K562 (cell line): ENCODE results near the gene ZNF277. TPM values are rescaled to one million over a fixed set of nuclear protein-coding genes. Genes with fewer than 3 reads are reported as not detected.

Source experiments
- ATAC-seq: fragments of 200-7000 bp; cut with Tn5 transposase; 3 replicates; pipeline ENCODE4 v1.9.1; 2020; ENCODE audit warnings: moderate library complexity
- BruUV-seq: library from RNA; stranded (reverse); fragments of 400-500 nt; replicated peaks from 2 replicates; lab custom pipeline; 2021; lab: Mats Ljungman, UMichigan
- CTCF ChIA-PET: fragments of 300-600 bp; formaldehyde crosslinking; extraction: SDS; loops from one replicate; lab custom pipeline; 2021; ENCODE audit warnings: low intra/inter-chr PET ratio; lab: Yijun Ruan, JAX
- POLR2A ChIA-PET: fragments of 300-600, 350-650 bp; sonication (Branson Sonifier 250); formaldehyde crosslinking; extraction: SDS; loops from one replicate; lab custom pipeline; 2021; ENCODE audit warnings: antibody characterized with exemption, inconsistent platforms; lab: Yijun Ruan, JAX
- DNase-seq, 4 experiments: peaks; one replicate each; pipeline versions ENCODE4 v3.0.0 to v3.0.0-alpha.2; 2011 to 2018; ENCODE audit warnings: low spot score in 3 of 4, mixed read lengths in 3 of 4; ENCODE audit errors: extremely low read depth in 1 of 4
- FAIRE-seq: peaks from 2 replicates; lab custom pipeline; 2011; peaks lifted over from hg19 to GRCh38; lab: Jason Lieb, UNC
- H2AFZ ChIP-seq: 2 replicates; pipeline ENCODE4 v1.6.0; 2011; ENCODE audit warnings: low read depth, low read length, control low read depth, inconsistent platforms
- H3K27ac ChIP-seq: fragments of 200-600 bp; 3 replicates; pipeline ENCODE4 v1.8.0; 2011; ENCODE audit warnings: low read depth, mild to moderate bottlenecking, control low read depth, inconsistent platforms, low read length, moderate library complexity, mixed read lengths; ENCODE audit errors: extremely low read depth
- H3K27me3 ChIP-seq, 2 experiments: fragments of 300-600 bp in 1 of 2; 2 replicates in 1 of 2; 3 replicates in 1 of 2; pipeline versions ENCODE4 v1.6.0 to v1.8.0; 2011; ENCODE audit warnings: inconsistent platforms in 2 of 2, low read length in 2 of 2, mild to moderate bottlenecking in 1 of 2, mixed read lengths in 1 of 2, moderate library complexity in 1 of 2; ENCODE audit not compliant: control insufficient read depth in 2 of 2, insufficient read depth in 2 of 2
- H3K36me3 ChIP-seq: fragments of 300-600 bp; 3 replicates; pipeline ENCODE4 v1.8.0; 2011; ENCODE audit warnings: mild to moderate bottlenecking, low read length, inconsistent platforms; ENCODE audit not compliant: control insufficient read depth, insufficient read depth
- H3K4me1 ChIP-seq, 2 experiments: fragments of 200-600 bp in 1 of 2; replicated peaks in 1 of 2; 2 replicates in 1 of 2; 3 replicates in 1 of 2; pipeline versions ENCODE4 v1.5.1 to v1.8.0; 2011; ENCODE audit warnings: inconsistent platforms in 2 of 2, low read length in 2 of 2, mild to moderate bottlenecking in 1 of 2, mixed read lengths in 1 of 2, moderate library complexity in 1 of 2; ENCODE audit not compliant: control insufficient read depth in 2 of 2, insufficient read depth in 2 of 2
- H3K4me2 ChIP-seq: 2 replicates; pipeline ENCODE4 v1.6.1; 2011; ENCODE audit warnings: low read length, control low read depth, inconsistent platforms, mixed read lengths; ENCODE audit not compliant: insufficient read depth
- H3K4me3 ChIP-seq: fragments of 200-600 bp; sonication (generic), shearing (Covaris generic); 2 replicates; pipeline ENCODE4 v1.5.1; 2016; ENCODE audit warnings: control low read depth, inconsistent platforms
- H3K79me2 ChIP-seq: fragments of 200-600 bp; 3 replicates; pipeline ENCODE4 v1.8.0; 2011; ENCODE audit warnings: low read length, inconsistent platforms; ENCODE audit not compliant: control insufficient read depth, insufficient read depth
- H3K9ac ChIP-seq, 2 experiments: 2 replicates each; pipeline versions ENCODE4 v1.6.0 to v1.6.1; 2011; ENCODE audit warnings: low read depth in 2 of 2, low read length in 2 of 2, control low read depth in 1 of 2, inconsistent platforms in 1 of 2, mild to moderate bottlenecking in 1 of 2, mixed read lengths in 1 of 2; ENCODE audit not compliant: insufficient read depth in 1 of 2
- H3K9me1 ChIP-seq: one replicate; pipeline ENCODE4 v1.6.0; 2011; ENCODE audit warnings: inconsistent platforms, mild to moderate bottlenecking, low read length, moderate library complexity; ENCODE audit not compliant: control insufficient read depth, insufficient read depth
- H3K9me3 ChIP-seq: replicated peaks from 2 replicates; pipeline ENCODE4 v1.5.1; 2011; ENCODE audit warnings: low read depth, low read length, inconsistent platforms; ENCODE audit not compliant: control insufficient read depth, insufficient read depth
- H4K20me1 ChIP-seq: replicated peaks from 2 replicates; pipeline ENCODE4 v1.6.1; 2011; ENCODE audit warnings: low read length, inconsistent platforms, mixed read lengths; ENCODE audit not compliant: control insufficient read depth, insufficient read depth
- RFX5 ChIP-seq: IDR thresholded peaks from 2 replicates; pipeline ENCODE4 v1.6.1; 2011; ENCODE audit warnings: low read depth, mild to moderate bottlenecking, improper control_type of control experiment, low read length
- ZNF277 ChIP-seq: fragments of 250-450 bp; sonication (Bioruptor Pico); IDR thresholded peaks from 2 replicates; pipeline ENCODE4 v1.8.0; 2022; ENCODE audit warnings: inconsistent platforms, mild to moderate bottlenecking, moderate library complexity, borderline replicate concordance
- WGBS: fragments of 100-300 bp; shearing (Covaris generic); methylation state at CpG from one replicate; pipeline ENCODE4 v1.1.6; 2016; ENCODE audit warnings: low coverage, mixed read lengths; ENCODE audit not compliant: insufficient coverage; ENCODE audit errors: missing lambda C conversion rate; 5-methylcytosine and 5-hydroxymethylcytosine counted together
- in situ Hi-C: fragments of 300-500 bp; cut with MboI; formaldehyde crosslinking; loops from 4 replicates; pipeline ENCODE4 v1.15.0; 2018; ENCODE audit warnings: inconsistent platforms, mixed read lengths
- intact Hi-C: fragments of 100-400 bp; cut with micrococcal nuclease; formaldehyde crosslinking; loops from 2 replicates; pipeline ENCODE4 v1.14.2; 2022
- polyA plus RNA-seq, 8 experiments: library from polyadenylated mRNA; depleted of rRNA in 4 of 8; stranded (reverse) in 5 of 8; unstranded in 3 of 8; fragments of >200 nt; fragmentation: Nextera tagmentation in 2 of 8; fragmentation: Illumina TruSeq in 1 of 8; extraction: Ambion mirVana in 2 of 8; extraction: Trizol in 1 of 8; gene quantifications; 2 replicates each; pipeline versions ENCODE4 v1.2.1 to v1.2.3, GENCODE V29; 2011 to 2014; ENCODE audit warnings: inconsistent platforms in 1 of 8, missing spikeins in 1 of 8
- total RNA-seq, 7 experiments: library from RNA; depleted of rRNA in 6 of 7; stranded (reverse); fragments of >200 nt in 6 of 7; fragmentation: Illumina TruSeq in 2 of 7; extraction: Trizol in 2 of 7; gene quantifications; 2 replicates each; pipeline versions ENCODE4 v1.2.1 to v1.2.3, GENCODE V29; 2011 to 2021; ENCODE audit warnings: low replicate concordance in 1 of 7

ZNF277 gene
- total and polyA plus RNA-seq, 9 of the 15 experiments (the other 6 are each of a cell fraction or from before 2014, with no cell fraction given): 18.8 to 33.5 (median 27.7) TPM

GRCh38 chr7:112232212-112232978 lies 25.9 kb downstream of the ZNF277 start:
- Histone ChIP-seq H2AFZ (no peak overlapping the region), H3K9me1 (no peaks in the 10 kb centered on the region), H4K20me1 (no peaks in the 10 kb centered on the region; the same call in 1 of the 2 replicates), H3K27me3 (no peaks in the 10 kb centered on the region), H3K9ac (no peak overlapping the region), H3K4me3 (no peak overlapping the region), H3K36me3 (no peaks in the 10 kb centered on the region), H3K9me3 (no peaks in the 10 kb centered on the region), H3K27ac (no peak overlapping the region), H3K79me2 (no peaks in the 10 kb centered on the region), H3K4me1 (no peaks in the 10 kb centered on the region), H3K4me2 (no peak overlapping the region)
- CTCF ChIA-PET: no interaction called here
- no peak for FAIRE-seq
- POLR2A ChIA-PET: no interaction called here
- WGBS: 21% methylated on average over 4 of the region's 4 CpGs
- DNase-seq: no peak
- BruUV-seq: no TSS peak
- no peak for TF ChIP-seq RFX5
- peak; percentile 92 for TF ChIP-seq ZNF277
- no peak for ATAC-seq
- in situ Hi-C loops: no loop called here
- intact Hi-C loops: no loop called here
